DND-41 (cell line): ENCODE data around the gene HERC4.

Source experiments
- EZH2 ChIP-seq: IDR thresholded peaks from 3 replicates; pipeline ENCODE4 v1.6.1; 2012; ENCODE audit warnings: borderline replicate concordance, low read depth, mild to moderate bottlenecking, moderate library complexity, low read length, inconsistent platforms; ENCODE audit not compliant: severe bottlenecking
- TF ChIP-seq, protein P1 (sequence below): IDR thresholded peaks from 2 replicates; pipeline ENCODE4 v1.5.1; 2012; ENCODE audit warnings: borderline replicate concordance, low read length, moderate library complexity, mild to moderate bottlenecking; ENCODE audit not compliant: poor library complexity, severe bottlenecking; ENCODE audit errors: extremely low read depth

DNA sequence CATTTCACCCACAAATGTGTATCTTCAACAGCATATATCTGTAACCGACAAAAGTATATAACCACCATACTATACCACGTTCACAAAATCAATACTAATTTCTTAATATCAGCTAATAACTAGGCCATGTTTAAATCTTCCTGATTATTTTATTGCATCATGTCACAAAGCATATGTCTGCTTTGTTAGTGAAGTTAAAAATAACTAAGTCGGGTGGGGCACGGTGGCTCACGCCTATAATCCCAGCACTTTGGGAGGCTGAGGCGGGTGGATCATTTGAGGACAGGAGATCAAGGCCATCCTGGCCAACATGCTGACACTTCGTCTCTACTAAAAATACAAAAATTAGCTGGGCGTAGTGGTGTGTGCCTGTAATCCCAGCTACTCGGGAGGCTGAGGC is 47.7 kb downstream of the HERC4 start:
- TF ChIP-seq, protein P1, sequence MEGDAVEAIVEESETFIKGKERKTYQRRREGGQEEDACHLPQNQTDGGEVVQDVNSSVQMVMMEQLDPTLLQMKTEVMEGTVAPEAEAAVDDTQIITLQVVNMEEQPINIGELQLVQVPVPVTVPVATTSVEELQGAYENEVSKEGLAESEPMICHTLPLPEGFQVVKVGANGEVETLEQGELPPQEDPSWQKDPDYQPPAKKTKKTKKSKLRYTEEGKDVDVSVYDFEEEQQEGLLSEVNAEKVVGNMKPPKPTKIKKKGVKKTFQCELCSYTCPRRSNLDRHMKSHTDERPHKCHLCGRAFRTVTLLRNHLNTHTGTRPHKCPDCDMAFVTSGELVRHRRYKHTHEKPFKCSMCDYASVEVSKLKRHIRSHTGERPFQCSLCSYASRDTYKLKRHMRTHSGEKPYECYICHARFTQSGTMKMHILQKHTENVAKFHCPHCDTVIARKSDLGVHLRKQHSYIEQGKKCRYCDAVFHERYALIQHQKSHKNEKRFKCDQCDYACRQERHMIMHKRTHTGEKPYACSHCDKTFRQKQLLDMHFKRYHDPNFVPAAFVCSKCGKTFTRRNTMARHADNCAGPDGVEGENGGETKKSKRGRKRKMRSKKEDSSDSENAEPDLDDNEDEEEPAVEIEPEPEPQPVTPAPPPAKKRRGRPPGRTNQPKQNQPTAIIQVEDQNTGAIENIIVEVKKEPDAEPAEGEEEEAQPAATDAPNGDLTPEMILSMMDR = no peak
- TF ChIP-seq EZH2 = no peak
